ENCODE data around the gene ACVRL1. TPM values are rescaled to one million over a fixed set of nuclear protein-coding genes. Genes with fewer than 3 reads are reported as not detected.

The ACVRL1 gene
- total RNA-seq, 2 experiments from 2014 or later = not detected

DNA sequence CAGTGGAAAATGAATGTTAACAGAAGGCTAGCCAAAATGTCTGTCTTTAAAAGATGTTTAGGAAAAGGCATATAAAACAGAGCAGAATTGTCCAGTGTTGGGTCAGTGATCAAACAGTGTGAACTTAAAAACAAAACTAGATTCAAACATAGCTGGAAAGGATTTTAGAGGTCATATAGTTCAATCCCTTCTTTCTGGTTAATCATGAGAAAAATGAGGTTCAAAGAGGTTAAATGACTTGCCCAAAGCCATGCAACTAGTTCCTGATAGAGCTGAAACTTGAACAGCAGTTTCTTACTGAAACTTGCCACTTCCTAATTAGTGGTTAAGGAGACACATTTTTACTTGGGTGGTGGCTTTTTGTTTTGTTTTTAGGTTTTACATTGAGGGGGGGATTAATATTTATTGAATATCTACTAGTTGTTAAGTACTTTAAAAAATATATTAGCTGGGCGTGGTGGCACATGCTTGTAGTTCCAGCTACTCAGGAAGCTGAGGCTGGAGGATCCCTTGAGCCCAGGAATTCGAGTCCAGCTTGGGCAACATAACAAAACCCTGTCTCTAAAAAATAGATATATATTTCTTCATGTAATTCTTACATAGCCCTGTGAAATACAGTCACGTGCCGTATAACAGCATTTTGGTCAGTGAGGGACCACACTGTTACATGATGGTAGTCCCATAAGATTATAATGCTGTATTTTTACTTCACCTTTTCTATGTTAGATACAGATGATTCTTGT, 64.5 kb downstream of the ACVRL1 start:
- TF ChIP-seq, protein P1, sequence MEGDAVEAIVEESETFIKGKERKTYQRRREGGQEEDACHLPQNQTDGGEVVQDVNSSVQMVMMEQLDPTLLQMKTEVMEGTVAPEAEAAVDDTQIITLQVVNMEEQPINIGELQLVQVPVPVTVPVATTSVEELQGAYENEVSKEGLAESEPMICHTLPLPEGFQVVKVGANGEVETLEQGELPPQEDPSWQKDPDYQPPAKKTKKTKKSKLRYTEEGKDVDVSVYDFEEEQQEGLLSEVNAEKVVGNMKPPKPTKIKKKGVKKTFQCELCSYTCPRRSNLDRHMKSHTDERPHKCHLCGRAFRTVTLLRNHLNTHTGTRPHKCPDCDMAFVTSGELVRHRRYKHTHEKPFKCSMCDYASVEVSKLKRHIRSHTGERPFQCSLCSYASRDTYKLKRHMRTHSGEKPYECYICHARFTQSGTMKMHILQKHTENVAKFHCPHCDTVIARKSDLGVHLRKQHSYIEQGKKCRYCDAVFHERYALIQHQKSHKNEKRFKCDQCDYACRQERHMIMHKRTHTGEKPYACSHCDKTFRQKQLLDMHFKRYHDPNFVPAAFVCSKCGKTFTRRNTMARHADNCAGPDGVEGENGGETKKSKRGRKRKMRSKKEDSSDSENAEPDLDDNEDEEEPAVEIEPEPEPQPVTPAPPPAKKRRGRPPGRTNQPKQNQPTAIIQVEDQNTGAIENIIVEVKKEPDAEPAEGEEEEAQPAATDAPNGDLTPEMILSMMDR (IDR thresholded peaks at IDR 0.05) = no peak

DNA sequence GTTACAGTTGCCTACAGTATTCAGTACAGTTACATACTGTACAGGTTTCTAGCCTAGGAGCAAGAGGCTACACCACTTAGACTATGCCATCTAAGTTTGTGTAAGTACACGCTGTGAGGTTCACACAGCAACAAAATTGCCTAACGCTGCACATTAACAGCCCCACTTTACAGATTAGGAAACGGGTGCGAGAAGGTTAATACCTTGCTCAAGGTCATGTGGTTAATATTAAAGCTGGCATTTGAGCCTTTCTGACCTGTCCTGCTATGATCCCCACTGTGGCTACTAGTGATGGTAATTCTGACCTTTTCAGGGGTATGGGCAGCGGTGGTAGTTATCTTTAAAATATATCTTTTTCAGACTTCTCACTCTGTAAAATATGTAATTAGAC, 65.1 kb downstream of the ACVRL1 start:
- Mint-ChIP-seq H3K27me3 (no peaks in the 10 kb centered on the region), H3K9me3 (no peaks in the 10 kb centered on the region), H3K4me1 (ENCODE audit: low read depth) (peaks cover 82% of the 10 kb centered on the region), H3K4me3 (peak overlapping the region; percentile 30), H3K27ac (peak overlapping the region; percentile 67), H3K36me3 (ENCODE audit: low read depth) (peaks cover 18% of the 10 kb centered on the region)
- CTCF ChIA-PET = interaction anchor here (1.0 to 3.5 kb wide), 3 partner anchors 31 to 53 kb away, joined by 3 to 17 read pairs (median 3); no protein-coding TSS in a partner anchor
- Histone ChIP-seq H3K27me3 (ENCODE audit: control insufficient read depth in 1 of 2, insufficient read depth in 2 of 2, low read length in 2 of 2) (no peaks in the 10 kb centered on the region), H3K4me3 (ENCODE audit: low read length) (no peak overlapping the region), H3K4me1 (ENCODE audit: insufficient read depth, low read length) (peaks cover 61% of the 10 kb centered on the region), H3K27ac (ENCODE audit: low read depth in 1 of 2, low read length in 2 of 2) (peak overlapping the region; percentile 47 to 58), H3K9me3 (ENCODE audit: control insufficient read depth in 1 of 2, insufficient read depth in 1 of 2, low read length in 2 of 2) (no peaks in the 10 kb centered on the region), H3K36me3 (ENCODE audit: insufficient read depth, low read length) (peaks cover 9% of the 10 kb centered on the region)
- intact Hi-C loops (cut with DNase I, micrococcal nuclease) = no loop called here
- POLR2A ChIA-PET = interaction anchor here (0.9 to 3.2 kb wide), 3 partner anchors 11 to 60 kb away, joined by 3 to 19 read pairs (median 9); partner anchors contain the start of gene ACVR1B
- ATAC-seq (ENCODE audit: poor library complexity) = no peak
- TF ChIP-seq, protein P1 (IDR thresholded peaks at IDR 0.05) = no peak
- no peak for DNase-seq

More for the DNA sequence above, 64.5 kb downstream of the ACVRL1 start:
- ATAC-seq (ENCODE audit: poor library complexity) (no peak), DNase-seq (peak in 3 of 14 experiments; percentile 38 to 49 (median 42))
- no peaks in the 10 kb centered on the region for H3K27me3 ChIP-seq (ENCODE audit: control insufficient read depth in 1 of 2, insufficient read depth in 2 of 2, low read length in 2 of 2)
- peaks cover 7% of the 10 kb centered on the region for H3K36me3 ChIP-seq (ENCODE audit: insufficient read depth, low read length)
- Mint-ChIP-seq H3K4me3 (peak overlapping the region; percentile 72), H3K4me1 (ENCODE audit: low read depth) (peaks cover 80% of the 10 kb centered on the region), H3K36me3 (ENCODE audit: low read depth) (peaks cover 16% of the 10 kb centered on the region), H3K27me3 (no peaks in the 10 kb centered on the region), H3K27ac (peak overlapping the region; percentile 67), H3K9me3 (no peaks in the 10 kb centered on the region)
- POLR2A ChIA-PET = interaction anchor here (0.9 to 3.2 kb wide), 3 partner anchors 10 to 61 kb away, joined by 3 to 19 read pairs (median 9); partner anchors contain the start of gene ACVR1B
- intact Hi-C loops (cut with DNase I, micrococcal nuclease) = loop anchor here in 1 of 2 experiments (1.0 kb wide), 1 partner anchor 8 kb away; no protein-coding TSS in a partner anchor
- peak overlapping the region; percentile 47 to 58 for H3K27ac ChIP-seq (ENCODE audit: low read depth in 1 of 2, low read length in 2 of 2)
- no peak overlapping the region for H3K4me3 ChIP-seq (ENCODE audit: low read length)
- CTCF ChIA-PET = interaction anchor here (1.0 to 3.5 kb wide), 5 partner anchors 9 to 54 kb away, joined by 3 to 17 read pairs (median 4); no protein-coding TSS in a partner anchor
- H3K9me3 ChIP-seq (ENCODE audit: control insufficient read depth in 1 of 2, insufficient read depth in 1 of 2, low read length in 2 of 2) = no peaks in the 10 kb centered on the region
- peaks cover 61% of the 10 kb centered on the region for H3K4me1 ChIP-seq (ENCODE audit: insufficient read depth, low read length)

DNA sequence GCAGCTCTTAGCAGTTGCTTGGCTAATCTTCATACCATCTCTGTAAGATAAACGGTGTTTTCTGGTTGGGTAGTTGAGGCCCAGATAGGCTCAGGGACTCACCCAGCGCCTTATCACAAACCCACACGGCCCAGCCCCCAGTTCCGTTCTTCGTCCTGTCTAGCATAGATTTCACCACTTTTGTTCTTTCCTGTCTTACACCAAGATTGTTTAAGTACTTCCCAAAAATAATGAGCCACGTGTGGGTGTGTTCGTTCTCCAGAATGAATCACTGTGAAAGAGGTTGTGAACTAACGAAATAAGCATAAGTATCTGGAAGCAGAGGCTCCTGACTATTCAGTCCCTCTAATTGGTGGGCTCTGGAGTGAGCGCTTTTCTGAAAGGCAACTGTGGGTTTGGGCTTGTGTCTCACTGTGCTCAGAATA, 65.6 kb downstream of the ACVRL1 start:
- CTCF ChIA-PET = interaction anchor here (3.5 kb wide), 1 partner anchor 53 kb away, joined by 17 read pairs; no protein-coding TSS in a partner anchor

More for the DNA sequence above, 65.6 kb downstream of the ACVRL1 start:
- peak overlapping the region; percentile 47 to 58 for H3K27ac ChIP-seq (ENCODE audit: low read depth in 1 of 2, low read length in 2 of 2)
- H3K27me3 ChIP-seq (ENCODE audit: control insufficient read depth in 1 of 2, insufficient read depth in 2 of 2, low read length in 2 of 2) = no peaks in the 10 kb centered on the region
- H3K27ac Mint-ChIP-seq = peak overlapping the region; percentile 67
- no peaks in the 10 kb centered on the region for H3K27me3 Mint-ChIP-seq
- POLR2A ChIA-PET = interaction anchor here (3.2 kb wide), 1 partner anchor 11 kb away, joined by 19 read pairs; no protein-coding TSS in a partner anchor
- H3K4me1 ChIP-seq (ENCODE audit: insufficient read depth, low read length) = peaks cover 61% of the 10 kb centered on the region
- TF ChIP-seq, protein P1 (IDR thresholded peaks at IDR 0.05) = no peak
- no peaks in the 10 kb centered on the region for H3K9me3 ChIP-seq (ENCODE audit: control insufficient read depth in 1 of 2, insufficient read depth in 1 of 2, low read length in 2 of 2)
- no peaks in the 10 kb centered on the region for H3K9me3 Mint-ChIP-seq
- H3K4me3 ChIP-seq (ENCODE audit: low read length) = no peak overlapping the region
- DNase-seq = peak in 10 of 14 experiments; percentile 6 to 81 (median 43)
- peak overlapping the region; percentile 30 for H3K4me3 Mint-ChIP-seq
- intact Hi-C loops (cut with DNase I, micrococcal nuclease) = no loop called here
- H3K4me1 Mint-ChIP-seq (ENCODE audit: low read depth) = peaks cover 82% of the 10 kb centered on the region
- H3K36me3 ChIP-seq (ENCODE audit: insufficient read depth, low read length) = peaks cover 11% of the 10 kb centered on the region
- ATAC-seq (ENCODE audit: poor library complexity) = peak; percentile 45
- peaks cover 19% of the 10 kb centered on the region for H3K36me3 Mint-ChIP-seq (ENCODE audit: low read depth)

Other genes starting within 250 kb of the ACVRL1 start
- gene FIGNL2, start 58.8 kb upstream of the ACVRL1 start, total RNA-seq = 1 to 10 TPM; 1.2 to 1.3 TPM
- gene ANKRD33, start 19.4 kb upstream of the ACVRL1 start, total RNA-seq = not detected
- 10 to 100 TPM; 14.2 to 14.5 TPM for gene ACVR1B, start 44.2 kb downstream of the ACVRL1 start, total RNA-seq
- 100 to 1,000 TPM; 495 to 525 TPM for gene TAMALIN, start 99.4 kb downstream of the ACVRL1 start, total RNA-seq
- gene NR4A1, start 143.9 kb downstream of the ACVRL1 start, total RNA-seq = 10 to 100 TPM; 67.0 to 79.2 TPM
- 10 to 100 TPM; 20.6 to 20.9 TPM for gene ATG101, start 162.5 kb downstream of the ACVRL1 start, total RNA-seq
- gene SMIM41, start 172.2 kb downstream of the ACVRL1 start, total RNA-seq = not detected

All from CD4-positive, alpha-beta T cell (primary cell).